Nucleus accumbens (tissue), 56 donors: ENCODE measurements around the gene GRIK1.

Experiments
- DNase-seq, 56 donors: peaks; one replicate each; lab custom pipeline; 2025; lab: John Stamatoyannopoulos, UW

Gene GRIK1

DNA sequence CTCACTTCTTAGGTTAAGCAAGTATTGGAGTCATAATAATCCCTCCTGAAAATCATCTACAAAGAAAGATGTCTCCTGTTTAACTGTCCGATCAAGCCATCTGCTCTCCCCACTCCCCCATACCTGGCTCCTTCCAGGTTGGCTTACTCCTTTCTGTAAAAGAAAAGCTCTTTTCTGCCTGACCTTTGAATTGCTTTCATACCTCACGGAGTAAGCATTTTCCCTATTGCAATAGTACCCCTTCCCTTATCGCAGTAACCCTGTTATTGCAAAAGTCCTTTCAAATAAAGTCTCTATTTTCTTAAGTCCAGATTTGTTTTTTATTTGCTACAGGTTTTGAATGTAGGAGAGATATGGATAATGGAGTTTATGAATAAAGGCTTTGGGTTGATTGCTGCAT is 150.4 kb downstream of the GRIK1 start:
- DNase-seq, result no peak

DNA sequence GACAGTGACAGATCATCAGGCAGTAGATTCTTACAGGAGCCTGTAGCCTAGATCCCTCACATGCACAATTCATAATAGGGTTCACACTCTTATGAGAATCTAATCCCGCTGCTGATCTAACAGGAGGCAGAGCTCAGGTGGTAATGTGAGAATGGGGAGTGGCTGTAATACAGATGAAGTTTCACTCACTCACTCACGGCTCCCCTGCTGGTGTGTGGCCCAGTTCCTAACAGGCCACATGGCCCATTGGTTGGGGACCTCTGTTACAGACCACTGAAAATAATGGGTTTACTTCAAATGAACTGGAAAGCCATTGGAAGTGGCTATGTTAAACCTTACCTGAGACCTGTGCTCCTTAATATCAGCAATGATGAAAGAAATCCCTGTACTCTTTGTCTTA is 151.0 kb downstream of the GRIK1 start:
- no peak for DNase-seq

DNA sequence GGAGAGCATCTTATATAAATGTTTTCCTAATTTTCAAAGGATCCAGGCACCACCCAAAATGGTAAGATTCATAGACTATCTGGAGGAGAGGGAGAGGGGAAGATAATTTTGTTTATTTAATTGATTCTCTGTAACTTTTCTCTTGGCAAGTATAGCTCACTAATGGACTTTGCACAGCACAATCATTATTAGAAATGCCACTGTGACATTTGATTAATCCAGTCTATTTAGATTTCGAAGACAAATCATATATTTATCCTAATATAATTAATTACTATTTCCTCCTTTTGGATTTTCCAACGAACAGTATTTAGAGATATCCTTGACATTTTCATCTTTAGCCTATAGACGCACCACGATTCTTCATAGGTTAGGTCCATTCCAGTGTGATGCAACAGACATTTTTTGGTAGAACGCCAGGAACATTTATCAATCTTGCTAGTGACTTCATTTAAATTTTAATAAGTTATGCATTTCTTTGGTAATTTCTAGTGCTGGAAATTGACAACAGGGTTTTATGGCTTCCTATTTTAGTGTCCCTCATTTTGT is 152.4 kb downstream of the GRIK1 start:
- no peak for DNase-seq

DNA sequence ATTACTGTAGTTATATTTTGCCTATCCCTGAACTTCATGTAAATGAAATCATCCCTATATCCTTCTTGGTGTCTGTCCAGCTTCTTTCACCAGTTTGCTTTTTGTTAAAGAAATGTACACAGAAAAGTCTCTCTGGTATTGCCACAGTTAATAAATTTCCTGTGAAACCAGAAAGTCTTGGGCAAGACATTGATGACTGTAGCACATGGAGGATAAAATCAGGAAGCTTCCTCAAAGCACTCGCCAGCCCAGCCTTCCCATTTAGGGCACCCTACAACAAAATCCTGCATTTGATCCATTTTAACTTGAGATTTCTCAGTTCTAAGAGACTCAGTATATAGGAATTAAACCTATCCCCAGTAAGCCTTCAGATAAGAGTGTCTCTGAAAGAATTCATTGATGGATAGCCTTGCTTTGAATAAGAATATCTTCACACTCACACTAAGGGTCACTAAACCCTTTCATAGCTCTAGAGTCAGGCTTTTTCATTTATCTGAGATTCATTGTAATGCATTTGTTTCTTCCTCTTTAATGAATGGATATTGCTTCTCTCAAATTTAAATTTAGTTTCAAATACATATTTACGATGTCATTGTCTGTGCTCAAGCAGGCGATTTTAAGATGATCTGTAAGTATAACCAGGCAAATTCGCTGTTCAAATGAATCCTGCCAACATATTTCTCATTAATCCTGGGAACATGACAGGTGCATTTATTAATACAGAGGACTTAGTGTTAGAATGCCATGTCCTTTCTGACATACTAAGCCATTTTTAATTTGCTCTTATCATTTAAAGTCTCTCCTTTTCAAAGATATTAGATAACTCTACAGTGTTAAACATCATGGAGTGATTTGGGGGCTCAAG is 153.1 kb downstream of the GRIK1 start:
- no peak for DNase-seq

DNA sequence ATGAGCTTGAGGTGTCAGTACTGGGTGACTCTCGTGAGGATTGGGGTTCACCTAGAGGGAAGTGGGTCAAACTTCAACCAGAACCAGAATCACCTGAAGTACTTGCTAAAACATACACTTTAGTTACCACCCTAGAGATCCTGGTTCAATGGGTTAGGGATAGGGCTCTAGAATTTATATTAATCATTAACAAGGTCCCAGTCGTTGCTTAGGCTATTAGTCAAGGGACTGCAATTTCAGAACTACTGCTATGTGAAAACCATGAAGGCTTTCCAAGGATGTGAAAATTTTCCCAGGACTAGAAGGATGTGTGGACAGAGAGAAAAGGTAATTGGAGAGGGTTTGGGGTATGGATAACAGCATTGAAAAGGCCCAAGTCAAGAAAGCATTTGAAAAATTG is 162.6 kb downstream of the GRIK1 start:
- DNase-seq, result no peak

DNA sequence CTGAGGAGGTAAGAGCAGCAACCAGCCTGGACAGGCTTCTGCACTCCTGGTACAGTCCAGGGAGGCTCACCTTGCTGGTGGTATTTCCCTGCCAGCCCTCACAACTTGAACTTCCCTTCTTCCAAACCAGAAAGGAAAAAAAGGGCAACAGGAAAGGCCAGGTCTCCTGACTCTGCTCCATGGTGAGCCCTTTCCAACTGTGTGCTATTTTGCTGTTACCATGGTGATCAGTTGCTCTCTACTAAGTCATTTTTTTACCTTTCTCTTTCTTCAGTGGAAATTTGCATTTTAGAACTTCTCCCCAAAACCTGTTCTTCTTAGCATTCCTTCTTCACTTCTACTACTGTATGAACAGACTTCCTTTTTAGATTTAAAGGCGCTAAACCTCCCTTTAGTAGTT is 164.3 kb downstream of the GRIK1 start:
- DNase-seq, result no peak

DNA sequence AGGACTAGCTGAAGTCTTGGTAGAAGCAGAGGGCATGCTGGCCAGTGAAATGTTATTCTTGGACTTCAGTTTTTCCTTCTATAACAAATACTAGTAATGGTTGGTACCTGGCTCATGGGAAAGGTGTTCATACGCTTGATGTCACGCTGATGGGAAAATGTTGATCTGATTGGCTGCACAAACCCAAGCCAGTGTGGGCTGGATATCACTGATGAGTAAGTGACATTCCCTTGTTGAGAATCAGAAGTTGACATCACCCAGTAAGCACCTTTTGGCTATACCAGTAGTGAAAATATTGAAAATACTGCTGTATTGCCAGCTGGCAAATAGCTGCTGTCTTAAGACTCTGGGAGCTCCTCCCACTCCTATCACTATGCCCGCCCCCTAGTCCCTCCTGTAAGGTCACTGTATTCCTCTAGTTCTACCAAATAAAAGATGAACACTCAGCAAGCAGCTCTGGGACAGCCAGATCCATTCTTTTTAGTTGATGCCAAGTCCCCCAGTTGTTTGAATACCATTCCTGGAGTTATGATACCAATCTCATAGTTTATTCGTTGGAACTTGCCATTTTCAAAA is 168.2 kb downstream of the GRIK1 start:
- no peak for DNase-seq

DNA sequence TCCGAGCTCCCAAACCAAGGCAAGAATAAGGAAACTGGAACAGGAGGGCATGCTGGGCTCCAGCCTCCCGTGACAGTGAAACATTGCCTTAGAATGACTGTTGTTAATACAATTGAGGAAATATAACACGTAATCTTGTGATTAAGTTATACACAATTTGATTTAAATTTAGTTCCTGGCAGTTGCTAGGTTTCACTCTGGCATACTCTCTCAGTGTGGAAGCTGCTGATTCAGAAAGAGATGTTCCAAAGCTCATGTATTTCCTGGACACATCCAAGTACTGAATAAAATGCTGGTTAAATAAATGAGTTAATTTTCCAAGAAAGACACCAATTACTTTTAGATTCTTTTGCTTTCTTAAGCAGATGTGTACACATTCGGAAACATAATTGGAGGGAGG is 176.1 kb downstream of the GRIK1 start:
- DNase-seq, result no peak

DNA sequence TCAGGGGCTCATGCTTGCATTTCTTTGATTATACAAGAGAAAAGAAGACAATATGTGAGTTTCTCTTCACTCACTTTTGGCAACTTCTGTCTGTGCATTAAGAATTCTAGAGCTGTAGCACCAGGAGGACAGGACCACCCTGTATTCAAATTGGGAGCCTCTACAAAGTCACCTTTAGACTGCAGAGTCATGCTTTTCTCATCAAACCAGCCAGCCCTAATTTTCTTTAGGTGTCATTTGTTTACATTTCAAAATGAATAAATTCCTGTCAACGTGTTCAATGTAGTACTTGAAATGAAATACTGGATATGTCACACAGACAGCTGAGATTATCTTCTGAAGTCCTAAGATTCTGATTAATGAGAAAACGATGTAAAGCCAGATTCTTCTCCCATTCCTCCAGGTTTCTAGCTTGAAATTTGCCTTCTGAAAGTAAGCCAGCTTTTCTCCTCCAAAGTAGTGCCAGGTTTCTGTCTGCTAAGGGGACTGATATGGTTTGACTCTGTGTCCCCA is 177.2 kb downstream of the GRIK1 start:
- DNase-seq, result no peak

DNA sequence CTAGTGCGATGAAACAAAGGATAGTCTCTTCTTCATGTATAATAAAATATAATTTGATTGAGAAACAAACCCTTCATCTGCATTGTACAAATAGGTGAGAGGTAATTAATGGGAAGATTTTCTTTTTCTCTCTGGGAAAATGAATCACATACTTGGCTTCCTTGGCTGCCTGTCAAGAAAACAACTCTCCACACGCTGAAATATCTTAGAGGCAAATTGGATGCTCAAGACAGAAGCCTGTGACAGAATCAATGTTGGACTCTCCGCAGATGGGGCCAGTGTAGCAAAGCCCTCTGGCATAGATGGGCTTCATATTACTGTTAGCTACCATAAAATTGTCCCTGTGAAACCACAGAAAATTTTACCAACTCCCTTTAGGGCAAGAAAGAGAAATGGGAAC is 186.6 kb downstream of the GRIK1 start:
- no peak for DNase-seq

DNA sequence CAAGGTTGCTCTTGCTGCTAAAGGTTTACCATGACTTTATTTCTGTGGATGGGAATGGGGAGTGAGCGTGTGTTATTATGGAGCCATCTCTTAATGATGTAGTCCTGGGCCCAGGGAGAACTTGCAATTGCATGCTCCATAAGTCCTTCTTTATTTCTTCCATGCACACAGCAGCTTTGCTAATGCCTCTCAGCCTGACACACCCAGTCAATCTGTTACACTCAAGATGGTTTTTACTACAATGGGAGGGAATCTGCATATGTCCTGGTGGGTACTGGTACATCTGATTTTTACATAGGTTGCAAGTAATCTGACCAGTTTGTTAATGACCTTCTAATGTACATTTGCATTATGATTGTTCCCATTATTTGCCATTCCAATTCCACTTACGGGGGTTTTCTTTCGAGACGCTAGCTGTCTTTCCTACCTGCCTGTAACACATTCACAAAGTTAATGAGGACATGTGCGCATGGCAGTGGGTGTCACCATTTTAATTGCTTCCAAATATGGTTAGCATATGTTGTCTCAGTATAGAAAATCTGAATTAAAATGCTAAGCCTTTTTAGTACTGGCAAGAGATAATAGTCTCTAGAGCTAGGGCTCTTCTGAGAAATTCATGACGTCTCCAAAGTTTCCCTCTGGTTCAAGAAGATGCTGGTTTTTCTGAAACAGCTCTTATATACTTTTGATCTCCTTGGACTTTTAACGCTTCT is 188.2 kb downstream of the GRIK1 start:
- DNase-seq, result no peak

DNA sequence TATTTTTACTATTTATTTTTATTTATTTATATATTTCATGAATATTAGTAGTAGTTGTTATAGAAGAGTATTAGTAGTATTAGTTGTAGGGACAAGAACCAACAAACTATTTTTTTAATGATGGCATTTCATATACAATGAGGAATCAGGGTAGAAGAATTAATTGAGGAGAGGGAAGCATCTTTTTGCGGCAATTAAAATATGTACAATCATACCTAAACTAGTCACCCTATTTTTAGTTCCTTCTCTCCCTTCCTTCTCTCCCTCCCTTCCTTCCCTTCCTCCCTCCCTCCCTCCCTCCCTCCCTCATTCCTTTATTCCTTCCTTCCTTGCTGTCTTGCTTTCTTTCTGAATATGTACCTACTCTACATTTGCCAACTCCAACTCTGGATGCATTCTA is 189.8 kb downstream of the GRIK1 start:
- DNase-seq, result no peak

DNA sequence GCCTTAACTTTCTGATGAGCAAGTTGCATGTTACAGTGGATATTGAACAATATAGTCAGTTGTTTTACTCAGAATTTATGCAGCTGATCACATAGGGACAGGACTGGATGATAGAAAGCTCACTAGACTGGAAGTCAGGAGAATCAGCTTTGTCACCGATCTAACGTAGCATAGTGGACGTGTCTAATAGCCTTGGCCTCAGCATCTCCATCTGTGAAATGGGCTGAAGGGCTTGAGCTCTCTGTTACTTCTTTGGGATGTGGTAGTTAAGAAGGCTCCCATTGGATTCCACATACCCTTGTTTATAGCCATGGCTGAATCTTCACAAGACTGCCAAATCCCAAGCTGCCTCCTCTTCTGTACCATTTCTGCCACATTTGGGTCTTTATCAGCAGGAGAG is 190.6 kb downstream of the GRIK1 start:
- no peak for DNase-seq

DNA sequence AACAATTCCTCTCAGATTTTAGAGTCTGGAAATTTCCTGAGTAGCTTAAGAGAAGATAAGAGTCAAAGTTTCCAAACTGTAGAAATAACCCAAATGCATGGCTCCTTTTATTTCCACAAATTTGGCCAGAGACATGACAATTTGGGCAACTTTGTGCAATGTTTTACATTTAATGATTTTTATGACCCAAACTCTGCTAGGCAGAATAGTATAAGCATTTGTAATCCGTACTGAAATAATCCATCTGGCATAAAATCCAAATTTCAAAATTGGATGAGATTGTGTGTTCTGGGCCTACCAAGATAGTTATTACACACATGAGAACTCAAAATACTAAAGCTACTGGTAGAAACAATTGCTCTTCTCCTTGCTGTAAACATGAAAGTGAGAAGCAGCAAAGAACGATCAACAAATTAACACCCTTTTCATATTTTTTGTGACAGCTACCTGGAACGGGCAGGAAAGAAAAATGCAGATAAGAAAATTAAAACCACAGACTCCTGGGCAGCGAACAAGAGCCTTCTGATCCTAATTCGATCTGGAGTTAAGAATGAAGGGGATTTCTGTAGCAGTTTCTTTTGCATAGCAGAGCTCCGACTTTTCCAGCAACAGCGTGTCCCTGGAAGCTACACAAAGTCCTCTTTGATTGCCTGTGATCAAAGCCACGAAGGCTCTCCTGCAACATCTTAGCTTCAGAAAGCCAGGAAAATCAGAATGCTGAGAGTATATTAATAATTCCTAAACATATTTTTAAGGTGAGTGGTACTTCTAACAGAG is 191.2 kb downstream of the GRIK1 start:
- peak in 14 of 56 donors; percentile 1 to 36 (median 8) for DNase-seq

DNA sequence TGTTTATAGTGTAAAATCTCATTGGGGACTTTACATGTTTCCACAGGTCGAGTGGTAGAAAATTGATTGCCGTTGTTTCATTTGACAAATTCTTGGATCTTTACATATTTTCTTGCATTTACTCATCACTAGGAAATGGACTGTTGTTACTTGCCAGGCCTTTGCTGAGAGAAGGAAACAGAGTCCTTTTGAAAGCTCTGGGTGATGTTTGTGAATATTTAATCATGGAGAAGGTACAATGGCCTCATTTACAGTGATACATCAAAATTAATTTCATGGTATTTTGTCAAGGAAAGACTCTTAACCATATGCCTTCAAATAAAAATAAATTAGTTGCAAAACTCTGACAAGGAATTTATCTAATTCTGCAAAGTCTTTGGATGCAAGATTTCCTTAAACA is 198.0 kb downstream of the GRIK1 start:
- no peak for DNase-seq

DNA sequence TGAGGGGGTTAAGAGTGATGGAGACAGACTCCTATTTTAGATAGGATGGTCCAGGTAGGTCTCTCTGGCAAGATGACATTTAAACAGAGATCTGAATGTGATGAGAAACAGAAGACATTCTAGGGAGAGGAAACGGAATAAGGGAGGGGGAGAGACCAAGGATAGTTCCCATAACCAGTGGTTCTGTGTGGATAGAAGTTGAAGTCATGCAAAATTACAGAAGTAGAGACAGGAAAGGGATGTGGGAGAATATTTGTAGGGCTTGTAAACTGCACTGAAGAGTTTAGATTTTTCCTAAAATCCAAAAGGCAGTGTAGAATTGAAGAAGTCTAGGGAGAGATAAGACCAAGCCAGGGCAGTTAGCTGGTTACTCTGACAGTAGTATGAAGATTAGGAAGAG is 200.6 kb downstream of the GRIK1 start:
- DNase-seq, result no peak

DNA sequence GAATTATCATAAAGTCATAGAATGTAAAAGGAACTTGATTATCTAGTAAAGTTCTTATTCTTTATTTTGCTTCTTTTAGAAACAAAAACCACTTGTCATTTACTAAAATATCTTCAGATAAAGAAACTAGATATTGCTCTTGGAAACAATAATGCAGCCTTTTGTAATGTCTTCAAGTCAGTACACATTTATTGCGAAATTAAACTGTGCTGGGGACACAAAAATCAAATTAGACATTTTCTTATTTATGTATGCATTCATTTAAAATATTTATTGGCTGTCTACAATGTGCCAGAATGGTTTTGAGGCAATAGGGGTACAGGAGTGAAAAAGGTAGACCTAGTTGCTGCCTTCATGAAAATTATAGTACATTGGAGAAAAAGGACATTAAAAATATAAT is 201.1 kb downstream of the GRIK1 start:
- DNase-seq, result no peak

DNA sequence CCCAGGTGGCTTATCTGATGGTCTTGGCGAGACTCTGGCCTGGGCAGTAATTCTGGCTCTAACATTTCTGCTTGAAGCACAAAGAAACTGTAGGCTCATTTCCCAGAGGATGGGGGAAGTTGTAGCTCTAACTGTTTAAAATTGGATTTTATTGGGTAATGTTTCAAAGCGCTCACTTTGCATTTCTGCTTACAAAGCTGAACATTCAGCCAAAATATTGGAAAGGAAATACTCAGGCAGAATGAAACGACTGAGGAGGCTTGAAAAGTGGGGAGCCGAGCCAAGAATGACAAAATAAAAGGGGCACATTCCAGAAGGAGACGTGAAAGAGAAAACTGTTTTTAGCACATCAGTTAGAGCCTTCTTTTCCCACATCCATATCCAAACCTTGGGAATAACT is 202.6 kb downstream of the GRIK1 start:
- peak in 5 of 56 donors; percentile 4 to 31 (median 19) for DNase-seq

DNA sequence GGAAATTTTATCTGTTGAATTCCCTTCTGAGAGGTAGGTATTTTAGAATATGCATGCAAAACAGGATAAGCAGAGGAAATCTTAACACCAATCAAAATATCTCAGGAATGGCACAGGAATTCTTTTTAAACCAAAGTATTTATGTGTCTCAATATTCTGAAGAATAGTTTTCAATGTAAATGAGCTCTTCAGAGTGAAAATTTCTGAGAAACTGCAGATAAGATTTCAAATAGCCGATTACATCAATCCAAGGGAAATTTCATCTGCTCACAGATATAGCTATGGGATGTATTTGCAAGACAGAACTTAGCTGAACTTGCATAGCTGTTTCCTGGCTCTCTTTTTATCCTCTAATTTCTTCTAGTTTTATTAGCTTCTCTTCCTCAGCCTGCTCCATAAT is 209.5 kb downstream of the GRIK1 start:
- DNase-seq, result no peak

DNA sequence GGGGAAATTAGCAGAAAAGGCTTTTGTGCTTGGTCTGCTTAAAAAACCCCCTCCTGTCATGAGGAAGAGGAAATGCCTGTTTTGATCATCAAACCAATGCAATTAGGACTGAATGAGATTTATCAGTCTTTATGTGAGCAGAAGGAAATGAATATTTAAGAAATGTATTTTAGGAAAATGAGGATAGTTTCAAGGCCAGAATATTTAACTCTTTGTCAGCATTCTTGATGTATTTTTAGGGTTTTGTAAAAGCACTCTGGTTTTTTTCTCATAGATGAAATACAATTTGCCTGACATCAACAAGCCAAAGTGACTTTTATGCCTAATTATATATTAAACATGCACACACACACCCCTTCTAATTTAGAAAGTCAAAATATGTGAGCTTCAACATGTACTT is 213.8 kb downstream of the GRIK1 start:
- no peak for DNase-seq
